HepG2 (cell line): Measurements from ENCODE around the gene CLEC18C. TPM values are rescaled to one million over a fixed set of nuclear protein-coding genes. Genes with fewer than 3 reads are reported as not detected.

Source experiments
- EP300 ChIP-seq, 3 experiments: sonication (generic) in 1 of 3; formaldehyde crosslinking in 1 of 3; IDR thresholded peaks; 2 replicates each; pipeline versions ENCODE4 v1.5.1 to v1.6.1; 2011 to 2020; ENCODE audit warnings: low read depth in 2 of 3, low read length in 2 of 3, borderline replicate concordance in 1 of 3, improper control_type of control experiment in 1 of 3, mild to moderate bottlenecking in 1 of 3, missing genetic modification reagents in 1 of 3, moderate library complexity in 1 of 3
- HMG20B ChIP-seq: conservative IDR thresholded peaks from 2 replicates; pipeline ENCODE4 v1.6.1; 2016; ENCODE audit warnings: missing genetic modification reagents, missing compliant biosample characterization
- KLF6 ChIP-seq: IDR thresholded peaks from 2 replicates; pipeline ENCODE4 v1.8.0; 2016; ENCODE audit warnings: missing biosample characterization, missing genetic modification reagents
- REL ChIP-seq: sonication (generic); formaldehyde crosslinking; conservative IDR thresholded peaks from 2 replicates; pipeline ENCODE4 v1.8.0; 2022; ENCODE audit warnings: mild to moderate bottlenecking, missing genetic modification reagents, moderate library complexity
- RFX3 ChIP-seq: IDR thresholded peaks from 2 replicates; pipeline ENCODE4 v1.6.1; 2016; ENCODE audit warnings: missing biosample characterization, missing genetic modification reagents
- RFXANK ChIP-seq: IDR thresholded peaks from 2 replicates; pipeline ENCODE4 v1.6.1; 2016
- RXRA ChIP-seq: sonication (generic); formaldehyde crosslinking; IDR thresholded peaks from 2 replicates; pipeline ENCODE4 v1.5.1; 2020; ENCODE audit warnings: missing genetic modification reagents
- SPEN ChIP-seq: sonication (generic); formaldehyde crosslinking; IDR thresholded peaks from 2 replicates; pipeline ENCODE4 v1.5.1; 2020; ENCODE audit warnings: low read depth, mild to moderate bottlenecking, missing genetic modification reagents
- SRSF4 ChIP-seq: fragments of 200-400 bp; formaldehyde crosslinking; IDR thresholded peaks from one replicate; pipeline ENCODE4 v1.6.1; 2018; ENCODE audit warnings: mild to moderate bottlenecking, low read depth, low read length, moderate library complexity; ENCODE audit not compliant: poor library complexity, severe bottlenecking
- XBP1 ChIP-seq: sonication (generic); formaldehyde crosslinking; IDR thresholded peaks from 2 replicates; pipeline ENCODE4 v1.5.0; 2020; ENCODE audit warnings: missing genetic modification reagents
- ZFY ChIP-seq: sonication (generic); formaldehyde crosslinking; IDR thresholded peaks from 2 replicates; pipeline ENCODE4 v1.4.0; 2020; ENCODE audit warnings: missing genetic modification reagents
- ZMYM4 ChIP-seq: sonication (generic); formaldehyde crosslinking; IDR thresholded peaks from 2 replicates; pipeline ENCODE4 v1.8.1; 2023; ENCODE audit warnings: mild to moderate bottlenecking, missing genetic modification reagents
- ZNF10 ChIP-seq: sonication (generic); formaldehyde crosslinking; IDR thresholded peaks from 2 replicates; pipeline ENCODE4 v1.4.0; 2020; ENCODE audit warnings: mild to moderate bottlenecking, low read depth, missing genetic modification reagents, borderline replicate concordance
- ZNF34 ChIP-seq: sonication (generic); formaldehyde crosslinking; IDR thresholded peaks from 2 replicates; pipeline ENCODE4 v1.4.0; 2020; ENCODE audit warnings: mild to moderate bottlenecking, missing genetic modification reagents, borderline replicate concordance
- ZNF546 ChIP-seq: sonication (generic); formaldehyde crosslinking; conservative IDR thresholded peaks from 2 replicates; pipeline ENCODE4 v1.8.1; 2023; ENCODE audit warnings: mild to moderate bottlenecking, missing genetic modification reagents
- polyA plus RNA-seq, 8 experiments: library from polyadenylated mRNA; depleted of rRNA in 3 of 8; stranded (reverse) in 7 of 8; unstranded in 1 of 8; fragments of >200 nt; fragmentation: Illumina TruSeq in 4 of 8; extraction: Trizol in 4 of 8; gene quantifications; 2 replicates each; pipeline versions ENCODE4 v1.2.1 to v1.2.3, GENCODE V29; 2011 to 2016; ENCODE audit warnings: low read depth in 4 of 8, missing spikeins in 1 of 8, mixed read lengths in 1 of 8; ENCODE audit not compliant: insufficient read depth in 1 of 8
- total RNA-seq, 5 experiments: library from RNA; depleted of rRNA; stranded (reverse); fragments of >200 nt; fragmentation: Illumina TruSeq; extraction: Trizol; gene quantifications; 2 replicates each; pipeline ENCODE4 v1.2.3, GENCODE V29; 2016; ENCODE audit warnings: low read depth in 1 of 5
- TF ChIP-seq, protein P1 (sequence below): sonication (generic); formaldehyde crosslinking; IDR thresholded peaks from 2 replicates; pipeline ENCODE4 v1.4.0; 2020; ENCODE audit warnings: missing genetic modification reagents
- TF ChIP-seq, protein P2 (sequence below): sonication (generic); formaldehyde crosslinking; IDR thresholded peaks from 2 replicates; pipeline ENCODE4 v1.4.0; 2020; ENCODE audit warnings: missing genetic modification reagents, borderline replicate concordance
- TF ChIP-seq, protein P3 (sequence below): IDR thresholded peaks from 2 replicates; pipeline ENCODE4 v1.6.1; 2016; ENCODE audit warnings: mild to moderate bottlenecking, missing biosample characterization, missing genetic modification reagents
- TF ChIP-seq, protein P4 (sequence below): sonication (generic); formaldehyde crosslinking; conservative IDR thresholded peaks from 2 replicates; pipeline ENCODE4 v1.4.0; 2020; ENCODE audit warnings: missing genetic modification reagents
- TF ChIP-seq, protein P5 (sequence below): IDR thresholded peaks from 2 replicates; pipeline ENCODE4 v1.6.1; 2018; ENCODE audit warnings: missing genetic modification reagents, mild to moderate bottlenecking, missing compliant biosample characterization

The CLEC18C gene
- total and polyA plus RNA-seq, 2 of the 13 experiments (the other 11 are each of a cell fraction or from before 2014, with no cell fraction given), result 0.15 to 0.29 TPM

DNA sequence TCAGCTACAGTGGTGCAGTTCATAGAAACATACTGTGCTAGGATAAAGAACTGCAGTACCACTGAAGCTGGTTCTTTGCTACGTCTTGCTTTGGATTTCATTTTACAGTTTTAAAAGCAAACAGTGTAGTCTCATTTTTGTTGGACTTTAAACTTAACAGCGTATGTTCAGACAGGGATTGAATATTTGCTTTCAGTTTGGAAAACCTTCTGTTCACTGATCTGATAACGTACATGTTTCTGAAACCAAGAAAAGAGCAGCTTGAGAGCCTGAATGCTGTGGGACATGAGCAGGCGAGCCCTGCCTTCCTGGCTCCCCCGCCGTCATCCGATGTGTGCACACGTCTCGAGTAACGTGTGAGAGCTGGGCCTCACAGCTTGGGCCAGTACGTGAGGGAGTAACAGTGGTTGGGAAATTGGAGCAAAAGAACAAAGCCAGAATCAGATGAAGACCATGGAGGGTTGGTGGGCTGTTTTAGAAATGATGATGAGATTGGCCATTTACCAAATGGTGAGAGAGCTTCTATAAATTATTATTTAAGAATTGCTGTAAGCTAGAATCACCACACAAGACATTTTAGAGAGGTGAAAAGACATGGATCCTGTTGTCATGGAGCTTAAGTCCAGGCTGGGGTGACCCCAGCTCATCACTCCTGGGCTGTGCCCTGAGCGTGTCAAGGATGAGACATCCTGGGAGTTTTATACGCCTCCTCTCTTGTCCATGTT lies 20.8 kb upstream of the CLEC18C start (continued):
- TF ChIP-seq SRSF4 (no peak), ZNF10 (CRISPR knock-in tag) (no peak), SPEN (CRISPR knock-in tag) (0 out of 2 replicates have a peak, but pooled peaks have one; percentile 40), XBP1 (no peak), ZFY (CRISPR knock-in tag) (peak; percentile 54), RXRA (CRISPR knock-in tag) (peak; percentile 61), RFXANK (CRISPR knock-in tag) (no peak), KLF6 (CRISPR knock-in tag) (0 out of 2 replicates have a peak, but pooled peaks have one; percentile 24), ZNF34 (CRISPR knock-in tag) (no peak), ZMYM4 (CRISPR knock-in tag) (no peak), REL (CRISPR knock-in tag) (no peak), HMG20B (CRISPR knock-in tag) (peak; percentile 49; the same call in 1 of the 2 replicates), RFX3 (CRISPR knock-in tag) (no peak), EP300 (IDR thresholded peaks at IDR 0.05; ENCODE audit: low read depth in 2 of 2, low read length in 2 of 2) (peak in 1 of 2 experiments; percentile 63; a peak in 1 of 4 replicates), EP300 (CRISPR knock-in tag; IDR thresholded peaks at IDR 0.05; ENCODE audit: borderline replicate concordance) (no peak; the same call in 1 of the 2 replicates), ZNF546 (CRISPR knock-in tag) (no peak)
- TF ChIP-seq, protein P1, sequence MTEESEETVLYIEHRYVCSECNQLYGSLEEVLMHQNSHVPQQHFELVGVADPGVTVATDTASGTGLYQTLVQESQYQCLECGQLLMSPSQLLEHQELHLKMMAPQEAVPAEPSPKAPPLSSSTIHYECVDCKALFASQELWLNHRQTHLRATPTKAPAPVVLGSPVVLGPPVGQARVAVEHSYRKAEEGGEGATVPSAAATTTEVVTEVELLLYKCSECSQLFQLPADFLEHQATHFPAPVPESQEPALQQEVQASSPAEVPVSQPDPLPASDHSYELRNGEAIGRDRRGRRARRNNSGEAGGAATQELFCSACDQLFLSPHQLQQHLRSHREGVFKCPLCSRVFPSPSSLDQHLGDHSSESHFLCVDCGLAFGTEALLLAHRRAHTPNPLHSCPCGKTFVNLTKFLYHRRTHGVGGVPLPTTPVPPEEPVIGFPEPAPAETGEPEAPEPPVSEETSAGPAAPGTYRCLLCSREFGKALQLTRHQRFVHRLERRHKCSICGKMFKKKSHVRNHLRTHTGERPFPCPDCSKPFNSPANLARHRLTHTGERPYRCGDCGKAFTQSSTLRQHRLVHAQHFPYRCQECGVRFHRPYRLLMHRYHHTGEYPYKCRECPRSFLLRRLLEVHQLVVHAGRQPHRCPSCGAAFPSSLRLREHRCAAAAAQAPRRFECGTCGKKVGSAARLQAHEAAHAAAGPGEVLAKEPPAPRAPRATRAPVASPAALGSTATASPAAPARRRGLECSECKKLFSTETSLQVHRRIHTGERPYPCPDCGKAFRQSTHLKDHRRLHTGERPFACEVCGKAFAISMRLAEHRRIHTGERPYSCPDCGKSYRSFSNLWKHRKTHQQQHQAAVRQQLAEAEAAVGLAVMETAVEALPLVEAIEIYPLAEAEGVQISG (CRISPR knock-in tag), result peak; percentile 54; the same call in 1 of the 2 replicates
- TF ChIP-seq, protein P2, sequence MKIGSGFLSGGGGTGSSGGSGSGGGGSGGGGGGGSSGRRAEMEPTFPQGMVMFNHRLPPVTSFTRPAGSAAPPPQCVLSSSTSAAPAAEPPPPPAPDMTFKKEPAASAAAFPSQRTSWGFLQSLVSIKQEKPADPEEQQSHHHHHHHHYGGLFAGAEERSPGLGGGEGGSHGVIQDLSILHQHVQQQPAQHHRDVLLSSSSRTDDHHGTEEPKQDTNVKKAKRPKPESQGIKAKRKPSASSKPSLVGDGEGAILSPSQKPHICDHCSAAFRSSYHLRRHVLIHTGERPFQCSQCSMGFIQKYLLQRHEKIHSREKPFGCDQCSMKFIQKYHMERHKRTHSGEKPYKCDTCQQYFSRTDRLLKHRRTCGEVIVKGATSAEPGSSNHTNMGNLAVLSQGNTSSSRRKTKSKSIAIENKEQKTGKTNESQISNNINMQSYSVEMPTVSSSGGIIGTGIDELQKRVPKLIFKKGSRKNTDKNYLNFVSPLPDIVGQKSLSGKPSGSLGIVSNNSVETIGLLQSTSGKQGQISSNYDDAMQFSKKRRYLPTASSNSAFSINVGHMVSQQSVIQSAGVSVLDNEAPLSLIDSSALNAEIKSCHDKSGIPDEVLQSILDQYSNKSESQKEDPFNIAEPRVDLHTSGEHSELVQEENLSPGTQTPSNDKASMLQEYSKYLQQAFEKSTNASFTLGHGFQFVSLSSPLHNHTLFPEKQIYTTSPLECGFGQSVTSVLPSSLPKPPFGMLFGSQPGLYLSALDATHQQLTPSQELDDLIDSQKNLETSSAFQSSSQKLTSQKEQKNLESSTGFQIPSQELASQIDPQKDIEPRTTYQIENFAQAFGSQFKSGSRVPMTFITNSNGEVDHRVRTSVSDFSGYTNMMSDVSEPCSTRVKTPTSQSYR (CRISPR knock-in tag), result no peak
- TF ChIP-seq, protein P3, sequence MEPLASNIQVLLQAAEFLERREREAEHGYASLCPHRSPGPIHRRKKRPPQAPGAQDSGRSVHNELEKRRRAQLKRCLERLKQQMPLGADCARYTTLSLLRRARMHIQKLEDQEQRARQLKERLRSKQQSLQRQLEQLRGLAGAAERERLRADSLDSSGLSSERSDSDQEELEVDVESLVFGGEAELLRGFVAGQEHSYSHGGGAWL (CRISPR knock-in tag), result no peak
- TF ChIP-seq, protein P4, sequence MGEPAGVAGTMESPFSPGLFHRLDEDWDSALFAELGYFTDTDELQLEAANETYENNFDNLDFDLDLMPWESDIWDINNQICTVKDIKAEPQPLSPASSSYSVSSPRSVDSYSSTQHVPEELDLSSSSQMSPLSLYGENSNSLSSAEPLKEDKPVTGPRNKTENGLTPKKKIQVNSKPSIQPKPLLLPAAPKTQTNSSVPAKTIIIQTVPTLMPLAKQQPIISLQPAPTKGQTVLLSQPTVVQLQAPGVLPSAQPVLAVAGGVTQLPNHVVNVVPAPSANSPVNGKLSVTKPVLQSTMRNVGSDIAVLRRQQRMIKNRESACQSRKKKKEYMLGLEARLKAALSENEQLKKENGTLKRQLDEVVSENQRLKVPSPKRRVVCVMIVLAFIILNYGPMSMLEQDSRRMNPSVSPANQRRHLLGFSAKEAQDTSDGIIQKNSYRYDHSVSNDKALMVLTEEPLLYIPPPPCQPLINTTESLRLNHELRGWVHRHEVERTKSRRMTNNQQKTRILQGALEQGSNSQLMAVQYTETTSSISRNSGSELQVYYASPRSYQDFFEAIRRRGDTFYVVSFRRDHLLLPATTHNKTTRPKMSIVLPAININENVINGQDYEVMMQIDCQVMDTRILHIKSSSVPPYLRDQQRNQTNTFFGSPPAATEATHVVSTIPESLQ (CRISPR knock-in tag), result no peak
- TF ChIP-seq, protein P5, sequence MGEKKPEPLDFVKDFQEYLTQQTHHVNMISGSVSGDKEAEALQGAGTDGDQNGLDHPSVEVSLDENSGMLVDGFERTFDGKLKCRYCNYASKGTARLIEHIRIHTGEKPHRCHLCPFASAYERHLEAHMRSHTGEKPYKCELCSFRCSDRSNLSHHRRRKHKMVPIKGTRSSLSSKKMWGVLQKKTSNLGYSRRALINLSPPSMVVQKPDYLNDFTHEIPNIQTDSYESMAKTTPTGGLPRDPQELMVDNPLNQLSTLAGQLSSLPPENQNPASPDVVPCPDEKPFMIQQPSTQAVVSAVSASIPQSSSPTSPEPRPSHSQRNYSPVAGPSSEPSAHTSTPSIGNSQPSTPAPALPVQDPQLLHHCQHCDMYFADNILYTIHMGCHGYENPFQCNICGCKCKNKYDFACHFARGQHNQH, result no peak; the same call in 1 of the 2 replicates
